GM12878 (cell line): ENCODE measurements around the gene AXIN1. TPM values are rescaled to one million over a fixed set of nuclear protein-coding genes. Genes with fewer than 3 reads are reported as not detected.

Experiments
- ATF3 ChIP-seq: IDR thresholded peaks from 2 replicates; pipeline ENCODE4 v1.6.1; 2011; ENCODE audit warnings: low read depth, mild to moderate bottlenecking, low read length, moderate library complexity, borderline replicate concordance; ENCODE audit errors: extremely low read depth
- BMI1 ChIP-seq: fragments of 450-650 bp; IDR thresholded peaks from 2 replicates; pipeline ENCODE4 v1.6.1; 2016; ENCODE audit warnings: mild to moderate bottlenecking, moderate library complexity, borderline replicate concordance
- CEBPB ChIP-seq, 2 experiments: fragments of 150-350 bp in 1 of 2; IDR thresholded peaks; 2 replicates each; pipeline ENCODE4 v1.6.1; 2012 to 2014; ENCODE audit warnings: low read depth in 2 of 2, low read length in 2 of 2, borderline replicate concordance in 1 of 2, inconsistent platforms in 1 of 2
- CHD2 ChIP-seq: IDR thresholded peaks from 2 replicates; pipeline ENCODE4 v1.6.1; 2011; ENCODE audit warnings: low read depth, low read length, improper control_type of control experiment, borderline replicate concordance
- CTCF ChIP-seq, 3 experiments: IDR thresholded peaks in 2 of 3; conservative IDR thresholded peaks in 1 of 3; 2 replicates each; pipeline ENCODE4 v1.5.1; 2011; ENCODE audit warnings: low read depth in 3 of 3, low read length in 3 of 3, mild to moderate bottlenecking in 3 of 3, control low read depth in 2 of 3, moderate library complexity in 2 of 3, inconsistent platforms in 1 of 3, mixed read lengths in 1 of 3; ENCODE audit not compliant: control insufficient read depth in 2 of 3, insufficient read depth in 1 of 3; ENCODE audit errors: extremely low read depth in 1 of 3
- DPF2 ChIP-seq: fragments of 450-650 bp; IDR thresholded peaks from 2 replicates; pipeline ENCODE4 v1.6.1; 2017; ENCODE audit warnings: mild to moderate bottlenecking
- EED ChIP-seq: sonication (generic); IDR thresholded peaks from 2 replicates; pipeline ENCODE4 v1.6.1; 2016; ENCODE audit warnings: antibody characterized with exemption, low read depth
- ETV6 ChIP-seq, 2 experiments: fragments of 450-650 bp in 1 of 2; IDR thresholded peaks in 1 of 2; conservative IDR thresholded peaks in 1 of 2; 2 replicates each; pipeline ENCODE4 v1.6.1; 2014; ENCODE audit warnings: antibody characterized with exemption in 1 of 2, borderline replicate concordance in 1 of 2, low read depth in 1 of 2, mild to moderate bottlenecking in 1 of 2, moderate library complexity in 1 of 2
- GABPA ChIP-seq: IDR thresholded peaks from 2 replicates; pipeline ENCODE4 v1.6.1; 2014; ENCODE audit warnings: antibody characterized with exemption, low read depth, mild to moderate bottlenecking, inconsistent platforms
- GATAD2B ChIP-seq: fragments of 450-650 bp; conservative IDR thresholded peaks from 2 replicates; pipeline ENCODE4 v1.6.1; 2017; ENCODE audit warnings: low read depth, mild to moderate bottlenecking, moderate library complexity
- HDGF ChIP-seq: fragments of 450-650 bp; IDR thresholded peaks from 2 replicates; pipeline ENCODE4 v1.6.1; 2016; ENCODE audit warnings: antibody characterized with exemption
- IKZF1 ChIP-seq: fragments of 450-650 bp; conservative IDR thresholded peaks from 2 replicates; pipeline ENCODE4 v1.6.1; 2017; ENCODE audit warnings: antibody characterized with exemption, mild to moderate bottlenecking
- IKZF2 ChIP-seq, 2 experiments: fragments of 450-650 bp; IDR thresholded peaks; 2 replicates each; pipeline ENCODE4 v1.6.1; 2017; ENCODE audit warnings: mild to moderate bottlenecking in 2 of 2, moderate library complexity in 2 of 2
- IRF5 ChIP-seq: fragments of 450-650 bp; IDR thresholded peaks from 2 replicates; pipeline ENCODE4 v1.6.1; 2017; ENCODE audit warnings: borderline replicate concordance
- KLF5 ChIP-seq: fragments of 450-650 bp; IDR thresholded peaks from 2 replicates; pipeline ENCODE4 v1.6.1; 2014; ENCODE audit warnings: mild to moderate bottlenecking; ENCODE audit not compliant: partially characterized antibody
- LARP7 ChIP-seq: fragments of 450-650 bp; IDR thresholded peaks from 2 replicates; pipeline ENCODE4 v1.6.1; 2017; ENCODE audit warnings: mild to moderate bottlenecking
- MAX ChIP-seq: IDR thresholded peaks from 2 replicates; pipeline ENCODE4 v1.6.1; 2012; ENCODE audit warnings: low read depth, low read length, improper control_type of control experiment
- MEF2B ChIP-seq: fragments of 450-650 bp; IDR thresholded peaks from 2 replicates; pipeline ENCODE4 v1.6.1; 2018; ENCODE audit warnings: mild to moderate bottlenecking, moderate library complexity; ENCODE audit not compliant: partially characterized antibody, poor library complexity, severe bottlenecking
- NFYB ChIP-seq: IDR thresholded peaks from 2 replicates; pipeline ENCODE4 v1.6.1; 2011; ENCODE audit warnings: low read depth, mild to moderate bottlenecking, low read length, improper control_type of control experiment, moderate library complexity; ENCODE audit not compliant: insufficient read depth
- NR2F1 ChIP-seq: fragments of 450-650 bp; conservative IDR thresholded peaks from 2 replicates; pipeline ENCODE4 v1.6.1; 2017; ENCODE audit warnings: mild to moderate bottlenecking
- PAX5 ChIP-seq: IDR thresholded peaks from 2 replicates; pipeline ENCODE4 v1.6.1; 2011; ENCODE audit warnings: low read depth, low read length, borderline replicate concordance
- POLR2AphosphoS2 ChIP-seq: IDR thresholded peaks from 2 replicates; pipeline ENCODE4 v1.6.1; 2011; ENCODE audit warnings: low read depth, mild to moderate bottlenecking, low read length, improper control_type of control experiment, moderate library complexity
- RUNX3 ChIP-seq: IDR thresholded peaks from 2 replicates; pipeline ENCODE4 v1.6.1; 2012; ENCODE audit warnings: low read length, inconsistent platforms
- SMC3 ChIP-seq: IDR thresholded peaks from 2 replicates; pipeline ENCODE4 v1.6.1; 2011; ENCODE audit warnings: low read length, improper control_type of control experiment, borderline replicate concordance
- SP1 ChIP-seq: IDR thresholded peaks from one replicate; pipeline ENCODE4 v1.6.1; 2011; ENCODE audit warnings: low read depth, low read length
- SREBF1 ChIP-seq: IDR thresholded peaks from 2 replicates; pipeline ENCODE4 v1.6.1; 2012; ENCODE audit warnings: mild to moderate bottlenecking, low read length
- SRF ChIP-seq, 2 experiments: IDR thresholded peaks; 2 replicates each; pipeline ENCODE4 v1.6.1; 2011; ENCODE audit warnings: low read depth in 2 of 2, low read length in 2 of 2, mild to moderate bottlenecking in 1 of 2, moderate library complexity in 1 of 2
- TARDBP ChIP-seq: IDR thresholded peaks from 2 replicates; pipeline ENCODE4 v1.6.1; 2016; ENCODE audit warnings: borderline replicate concordance
- polyA plus RNA-seq, 11 experiments: library from polyadenylated mRNA; depleted of rRNA in 4 of 11; unstranded in 6 of 11; stranded (reverse) in 5 of 11; fragments of >200 nt; fragmentation: Nextera tagmentation in 4 of 11; fragmentation: Illumina TruSeq in 1 of 11; extraction: Ambion mirVana in 4 of 11; extraction: Trizol in 1 of 11; gene quantifications; 1 replicate in 1 of 11; 2 replicates in 10 of 11; pipeline versions ENCODE4 v1.2.1 to v1.2.3, GENCODE V29; 2011 to 2016; ENCODE audit warnings: inconsistent platforms in 2 of 11, missing spikeins in 2 of 11, low read depth in 1 of 11
- total RNA-seq, 4 experiments: library from RNA; depleted of rRNA in 3 of 4; stranded (reverse); fragments of >200 nt in 3 of 4; fragmentation: Illumina TruSeq in 1 of 4; extraction: Trizol in 1 of 4; gene quantifications; 2 replicates each; pipeline versions ENCODE4 v1.2.1 to v1.2.3, GENCODE V29; 2013 to 2021

The AXIN1 gene
- total and polyA plus RNA-seq, 10 of the 15 experiments (the other 5 are each of a cell fraction or from before 2014, with no cell fraction given): 0.26 to 27.1 (median 7.7) TPM

GRCh38 chr16:324451-325334 is 27.8 kb downstream of the AXIN1 start (continued):
- no peak for TF ChIP-seq SREBF1
- no peak for TF ChIP-seq CEBPB (IDR thresholded peaks at IDR 0.05; ENCODE audit: borderline replicate concordance in 1 of 2, low read depth in 2 of 2, low read length in 2 of 2)
- TF ChIP-seq GABPA: no peak
- TF ChIP-seq IKZF2 (IDR thresholded peaks at IDR 0.05): no peak
- no peak for TF ChIP-seq HDGF
- TF ChIP-seq SP1: peak; percentile 31
- peak in 1 of 3 experiments; percentile 12; a peak in 1 of 6 replicates for TF ChIP-seq CTCF (IDR thresholded peaks at IDR 0.05 in 2 of 3, conservative IDR thresholded peaks at IDR 0.05 in 1 of 3; ENCODE audit: control insufficient read depth in 2 of 3, extremely low read depth in 1 of 3, insufficient read depth in 1 of 3, low read depth in 3 of 3, low read length in 3 of 3)
- TF ChIP-seq SRF (IDR thresholded peaks at IDR 0.05; ENCODE audit: low read depth in 2 of 2, low read length in 2 of 2): no peak
- TF ChIP-seq ETV6 (conservative IDR thresholded peaks at IDR 0.05 in 1 of 2, IDR thresholded peaks at IDR 0.05 in 1 of 2; ENCODE audit: borderline replicate concordance in 1 of 2, low read depth in 1 of 2): no peak
- no peak for TF ChIP-seq ATF3
- TF ChIP-seq PAX5: no peak
- no peak for TF ChIP-seq TARDBP
- TF ChIP-seq IKZF1: peak; percentile 57
- TF ChIP-seq MEF2B: no peak
- no peak for TF ChIP-seq KLF5
- no peak for TF ChIP-seq POLR2AphosphoS2
- no peak for TF ChIP-seq IRF5
- no peak for TF ChIP-seq NFYB
- TF ChIP-seq DPF2: no peak
- no peak for TF ChIP-seq SMC3
- no peak for TF ChIP-seq EED
- no peak for TF ChIP-seq MAX
- TF ChIP-seq CHD2: peak; percentile 57; the same call in 1 of the 2 replicates
- peak; percentile 82 for TF ChIP-seq RUNX3
- peak; percentile 51 for TF ChIP-seq NR2F1
- TF ChIP-seq BMI1: no peak
- no peak for TF ChIP-seq LARP7
- 0 out of 2 replicates have a peak, but pooled peaks have one; percentile 11 for TF ChIP-seq GATAD2B
